Fibroblast of lung (primary cell): ENCODE data around the gene IFNL1. TPM values are rescaled to one million over a fixed set of nuclear protein-coding genes. Genes with fewer than 3 reads are reported as not detected.

Source experiments
- DNase-seq, 2 donors: peaks; one replicate each; pipeline versions ENCODE4 v3.0.0 to v3.0.0-alpha.2; 2010; ENCODE audit warnings: low read depth in 2 of 2
- H2AFZ ChIP-seq: 2 replicates; pipeline ENCODE4 v1.5.1; 2012; ENCODE audit warnings: low read length, control low read depth, inconsistent platforms
- H3K27ac ChIP-seq: 2 replicates; pipeline ENCODE4 v1.5.1; 2011; ENCODE audit warnings: low read length, control low read depth; ENCODE audit not compliant: insufficient read depth
- H3K27me3 ChIP-seq: 2 replicates; pipeline ENCODE4 v1.5.1; 2011; ENCODE audit warnings: mild to moderate bottlenecking, low read length; ENCODE audit not compliant: control insufficient read depth, insufficient read depth
- H3K36me3 ChIP-seq: 2 replicates; pipeline ENCODE4 v1.5.1; 2011; ENCODE audit warnings: low read length; ENCODE audit not compliant: control insufficient read depth, insufficient read depth
- H3K4me1 ChIP-seq: 2 replicates; pipeline ENCODE4 v1.5.1; 2011; ENCODE audit warnings: low read length; ENCODE audit not compliant: control insufficient read depth, insufficient read depth; ENCODE audit errors: extremely low read depth
- H3K4me2 ChIP-seq: 2 replicates; pipeline ENCODE4 v1.5.1; 2011; ENCODE audit warnings: low read length, control low read depth; ENCODE audit not compliant: insufficient read depth; ENCODE audit errors: extremely low read depth
- H3K4me3 ChIP-seq, 4 experiments: fragments of 200-600 bp in 1 of 4; sonication (generic) in 1 of 4; replicated peaks in 1 of 4; 2 replicates each; pipeline ENCODE4 v1.5.1; 2011 to 2016; ENCODE audit warnings: low read length in 4 of 4, low read depth in 3 of 4, mild to moderate bottlenecking in 3 of 4, control low read depth in 2 of 4, inconsistent platforms in 1 of 4, mixed read lengths in 1 of 4; ENCODE audit not compliant: insufficient read depth in 1 of 4; ENCODE audit errors: control extremely low read depth in 1 of 4
- H3K79me2 ChIP-seq: 2 replicates; pipeline ENCODE4 v1.5.1; 2012; ENCODE audit warnings: mild to moderate bottlenecking, low read length, inconsistent platforms; ENCODE audit not compliant: control insufficient read depth, insufficient read depth
- H3K9ac ChIP-seq: 2 replicates; pipeline ENCODE4 v1.5.1; 2011; ENCODE audit warnings: mild to moderate bottlenecking, low read length, control low read depth; ENCODE audit not compliant: insufficient read depth
- H3K9me3 ChIP-seq: 2 replicates; pipeline ENCODE4 v1.5.1; 2012; ENCODE audit warnings: low read depth, low read length; ENCODE audit not compliant: control insufficient read depth, insufficient read depth
- H4K20me1 ChIP-seq: 2 replicates; pipeline ENCODE4 v1.5.1; 2011; ENCODE audit warnings: low read length; ENCODE audit not compliant: control insufficient read depth, insufficient read depth; ENCODE audit errors: extremely low read depth
- CTCF ChIP-seq, 2 donors: IDR thresholded peaks in 1 of 2; conservative IDR thresholded peaks in 1 of 2; 1 replicate in 1 of 2; 2 replicates in 1 of 2; pipeline ENCODE4 v1.5.1; 2011 to 2012; ENCODE audit warnings: low read length in 2 of 2, control low read depth in 1 of 2, inconsistent platforms in 1 of 2, low read depth in 1 of 2, mild to moderate bottlenecking in 1 of 2
- EZH2 ChIP-seq: IDR thresholded peaks from 2 replicates; pipeline ENCODE4 v1.5.1; 2012; ENCODE audit warnings: low read length, control low read depth, mild to moderate bottlenecking; ENCODE audit errors: missing control alignments
- polyA plus RNA-seq, 2 donors: library from polyadenylated mRNA; depleted of rRNA in 1 of 2; stranded (reverse) in 1 of 2; unstranded in 1 of 2; fragments of >200 nt; gene quantifications; 2 replicates each; pipeline ENCODE4 v1.2.1, GENCODE V29; 2011 to 2012; ENCODE audit warnings: missing spikeins in 1 of 2
- total RNA-seq: library from RNA; depleted of rRNA; stranded (reverse); fragments of >200 nt; gene quantifications from 2 replicates; pipeline ENCODE4 v1.2.1, GENCODE V29; 2014

Gene IFNL1
- total and polyA plus RNA-seq, 2 donors (not counting 1 experiment from before 2014, with no cell fraction given): not detected

GRCh38 chr19:39297931-39298634 lies 1.9 kb downstream of the IFNL1 start:
- TF ChIP-seq EZH2: no peak
- no peak for TF ChIP-seq CTCF (conservative IDR thresholded peaks at IDR 0.05 in 1 of 2, IDR thresholded peaks at IDR 0.05 in 1 of 2; ENCODE audit: low read depth in 1 of 2, low read length in 2 of 2)
- no peaks in the 10 kb centered on the region for H3K36me3 ChIP-seq
- no peaks in the 10 kb centered on the region for H3K79me2 ChIP-seq
- no peak overlapping the region for H3K4me2 ChIP-seq
- H3K9me3 ChIP-seq: no peaks in the 10 kb centered on the region
- H3K27ac ChIP-seq: no peak overlapping the region
- H3K27me3 ChIP-seq: no peaks in the 10 kb centered on the region
- no peaks in the 10 kb centered on the region for H3K4me1 ChIP-seq
- H2AFZ ChIP-seq: no peak overlapping the region
- no peak overlapping the region for H3K4me3 ChIP-seq
- no peak overlapping the region for H3K9ac ChIP-seq
- DNase-seq: no peak
- no peaks in the 10 kb centered on the region for H4K20me1 ChIP-seq

- no peak for TF ChIP-seq CTCF (conservative IDR thresholded peaks at IDR 0.05 in 1 of 2, IDR thresholded peaks at IDR 0.05 in 1 of 2; ENCODE audit: low read depth in 1 of 2, low read length in 2 of 2)
- no peaks in the 10 kb centered on the region for H3K9me3 ChIP-seq
- H3K27me3 ChIP-seq: peaks cover 3% of the 10 kb centered on the region
- H3K79me2 ChIP-seq: no peaks in the 10 kb centered on the region
- no peak overlapping the region for H3K4me2 ChIP-seq
- no peaks in the 10 kb centered on the region for H3K36me3 ChIP-seq
- H4K20me1 ChIP-seq: no peaks in the 10 kb centered on the region
- no peak for DNase-seq
- no peak overlapping the region for H3K9ac ChIP-seq
- H2AFZ ChIP-seq: no peak overlapping the region
- no peaks in the 10 kb centered on the region for H3K4me1 ChIP-seq
- no peak overlapping the region for H3K27ac ChIP-seq
- no peak overlapping the region for H3K4me3 ChIP-seq
Observed at GRCh38 chr19:39299404-39299803, 3.2 kb downstream of the IFNL1 start.

- Histone ChIP-seq H3K27me3 (peaks cover 3% of the 10 kb centered on the region), H3K27ac (no peak overlapping the region), H3K9ac (no peak overlapping the region), H3K4me2 (no peak overlapping the region), H2AFZ (no peak overlapping the region), H4K20me1 (no peaks in the 10 kb centered on the region), H3K79me2 (no peaks in the 10 kb centered on the region), H3K4me3 (no peak overlapping the region), H3K4me1 (no peaks in the 10 kb centered on the region), H3K36me3 (no peaks in the 10 kb centered on the region), H3K9me3 (no peaks in the 10 kb centered on the region)
- no peak for DNase-seq
- TF ChIP-seq CTCF (conservative IDR thresholded peaks at IDR 0.05 in 1 of 2, IDR thresholded peaks at IDR 0.05 in 1 of 2; ENCODE audit: low read depth in 1 of 2, low read length in 2 of 2) (no peak), EZH2 (no peak)
Observed at GRCh38 chr19:39299832-39300231, 3.6 kb downstream of the IFNL1 start.
